Peyer's patch (tissue), 4 donors: ENCODE results near the gene SEMA5A. TPM values are rescaled to one million over a fixed set of nuclear protein-coding genes. Genes with fewer than 3 reads are reported as not detected.

Source experiments
- DNase-seq, 3 donors: peaks; one replicate each; pipeline ENCODE4 v3.0.0-alpha.2; 2017 to 2019
- H3K27ac ChIP-seq, 4 donors: fragments of 200-600 bp; sonication (generic); one replicate each; pipeline ENCODE4 v1.5.1; 2016 to 2019
- H3K27me3 ChIP-seq, 2 donors: fragments of 200-600 bp; sonication (generic); one replicate each; pipeline ENCODE4 v1.5.1; 2019
- H3K36me3 ChIP-seq, 3 donors: fragments of 200-600 bp; sonication (generic); one replicate each; pipeline ENCODE4 v1.5.1; 2016 to 2019
- H3K4me1 ChIP-seq, 4 donors: fragments of 200-600 bp; sonication (generic); one replicate each; pipeline ENCODE4 v1.5.1; 2016 to 2019
- H3K4me3 ChIP-seq, 4 donors: fragments of 200-600 bp; sonication (generic); 1 replicate in 3 of 4; 2 replicates in 1 of 4; pipeline ENCODE4 v1.5.1; 2016 to 2019; ENCODE audit warnings: mild to moderate bottlenecking in 1 of 4
- H3K9me3 ChIP-seq, 4 donors: fragments of 200-600 bp; sonication (generic); one replicate each; pipeline ENCODE4 v1.5.1; 2016 to 2019; ENCODE audit warnings: mild to moderate bottlenecking in 1 of 4
- POLR2A ChIP-seq, 2 donors: fragments of 450-650 bp; IDR thresholded peaks; one replicate each; pipeline ENCODE4 v1.5.1; 2017; ENCODE audit warnings: antibody characterized with exemption in 2 of 2, mild to moderate bottlenecking in 2 of 2, moderate library complexity in 2 of 2
- total RNA-seq, 4 donors: library from RNA; depleted of rRNA; stranded (reverse); fragments of >200 nt; gene quantifications; one replicate each; pipeline ENCODE4 v1.1.0, GENCODE V29; 2016
- TF ChIP-seq, protein P1 (sequence below), 6 experiments: fragments of 450-650 bp in 4 of 6; fragments of 200-600 bp in 2 of 6; sonication (generic) in 1 of 6; IDR thresholded peaks; one replicate each; pipeline ENCODE4 v1.5.1; 2017 to 2019; ENCODE audit warnings: antibody characterized with exemption in 6 of 6, mild to moderate bottlenecking in 3 of 6, moderate library complexity in 1 of 6

Gene SEMA5A
- total RNA-seq, 4 donors from 2014 or later, result 11.6 to 22.5 (median 18.2) TPM

DNA sequence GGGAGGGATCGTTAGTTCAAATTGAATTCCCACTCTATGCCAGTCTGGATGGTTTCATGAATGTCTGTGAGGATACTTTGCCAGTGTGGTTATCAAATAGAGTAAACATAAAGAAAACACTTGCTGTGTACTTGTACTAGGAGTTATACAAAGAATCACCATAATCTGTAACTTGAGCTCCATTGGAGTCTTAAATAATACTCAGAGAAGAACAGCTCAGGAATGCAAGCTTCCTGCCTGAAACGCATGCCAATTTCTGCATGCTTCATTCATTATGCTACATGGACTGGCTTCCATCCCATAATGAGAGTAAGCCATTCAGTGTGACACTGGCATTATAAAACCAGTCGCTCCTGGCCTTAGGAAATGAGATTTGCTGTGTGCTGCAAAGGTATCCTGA, 351.4 kb downstream of the SEMA5A start:
- no peak overlapping the region for H3K4me3 ChIP-seq
- H3K36me3 ChIP-seq, result no peaks in the 10 kb centered on the region
- no peak for DNase-seq
- no peak for TF ChIP-seq POLR2A (IDR thresholded peaks at IDR 0.05)
- no peaks in the 10 kb centered on the region for H3K4me1 ChIP-seq
- H3K27ac ChIP-seq, result no peak overlapping the region
- no peaks in the 10 kb centered on the region for H3K27me3 ChIP-seq
- no peaks in the 10 kb centered on the region for H3K9me3 ChIP-seq

GRCh38 chr5:9192266-9192665, 353.6 kb downstream of the SEMA5A start:
- TF ChIP-seq, protein P1, sequence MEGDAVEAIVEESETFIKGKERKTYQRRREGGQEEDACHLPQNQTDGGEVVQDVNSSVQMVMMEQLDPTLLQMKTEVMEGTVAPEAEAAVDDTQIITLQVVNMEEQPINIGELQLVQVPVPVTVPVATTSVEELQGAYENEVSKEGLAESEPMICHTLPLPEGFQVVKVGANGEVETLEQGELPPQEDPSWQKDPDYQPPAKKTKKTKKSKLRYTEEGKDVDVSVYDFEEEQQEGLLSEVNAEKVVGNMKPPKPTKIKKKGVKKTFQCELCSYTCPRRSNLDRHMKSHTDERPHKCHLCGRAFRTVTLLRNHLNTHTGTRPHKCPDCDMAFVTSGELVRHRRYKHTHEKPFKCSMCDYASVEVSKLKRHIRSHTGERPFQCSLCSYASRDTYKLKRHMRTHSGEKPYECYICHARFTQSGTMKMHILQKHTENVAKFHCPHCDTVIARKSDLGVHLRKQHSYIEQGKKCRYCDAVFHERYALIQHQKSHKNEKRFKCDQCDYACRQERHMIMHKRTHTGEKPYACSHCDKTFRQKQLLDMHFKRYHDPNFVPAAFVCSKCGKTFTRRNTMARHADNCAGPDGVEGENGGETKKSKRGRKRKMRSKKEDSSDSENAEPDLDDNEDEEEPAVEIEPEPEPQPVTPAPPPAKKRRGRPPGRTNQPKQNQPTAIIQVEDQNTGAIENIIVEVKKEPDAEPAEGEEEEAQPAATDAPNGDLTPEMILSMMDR (IDR thresholded peaks at IDR 0.05), result no peak
- no peak for TF ChIP-seq POLR2A (IDR thresholded peaks at IDR 0.05)
- no peak for DNase-seq
- no peaks in the 10 kb centered on the region for H3K9me3 ChIP-seq
- H3K4me1 ChIP-seq, result no peaks in the 10 kb centered on the region
- no peak overlapping the region for H3K27ac ChIP-seq
- no peaks in the 10 kb centered on the region for H3K27me3 ChIP-seq
- no peaks in the 10 kb centered on the region for H3K36me3 ChIP-seq
- no peak overlapping the region for H3K4me3 ChIP-seq

- no peak overlapping the region for H3K27ac ChIP-seq
- no peak overlapping the region for H3K4me3 ChIP-seq
- H3K4me1 ChIP-seq, result no peaks in the 10 kb centered on the region
- TF ChIP-seq POLR2A (IDR thresholded peaks at IDR 0.05), result no peak
- no peak for DNase-seq
- no peaks in the 10 kb centered on the region for H3K36me3 ChIP-seq
- no peaks in the 10 kb centered on the region for H3K9me3 ChIP-seq
- H3K27me3 ChIP-seq, result no peaks in the 10 kb centered on the region
Observed at GRCh38 chr5:9189681-9190080, 356.2 kb downstream of the SEMA5A start.

- no peaks in the 10 kb centered on the region for H3K36me3 ChIP-seq
- TF ChIP-seq POLR2A (IDR thresholded peaks at IDR 0.05), result no peak
- TF ChIP-seq, protein P1 (IDR thresholded peaks at IDR 0.05), result no peak
- H3K4me3 ChIP-seq, result no peak overlapping the region
- no peaks in the 10 kb centered on the region for H3K4me1 ChIP-seq
- no peak for DNase-seq
- no peak overlapping the region for H3K27ac ChIP-seq
- H3K27me3 ChIP-seq, result no peaks in the 10 kb centered on the region
- no peaks in the 10 kb centered on the region for H3K9me3 ChIP-seq
Observed at GRCh38 chr5:9188956-9189355, 356.9 kb downstream of the SEMA5A start.

DNA sequence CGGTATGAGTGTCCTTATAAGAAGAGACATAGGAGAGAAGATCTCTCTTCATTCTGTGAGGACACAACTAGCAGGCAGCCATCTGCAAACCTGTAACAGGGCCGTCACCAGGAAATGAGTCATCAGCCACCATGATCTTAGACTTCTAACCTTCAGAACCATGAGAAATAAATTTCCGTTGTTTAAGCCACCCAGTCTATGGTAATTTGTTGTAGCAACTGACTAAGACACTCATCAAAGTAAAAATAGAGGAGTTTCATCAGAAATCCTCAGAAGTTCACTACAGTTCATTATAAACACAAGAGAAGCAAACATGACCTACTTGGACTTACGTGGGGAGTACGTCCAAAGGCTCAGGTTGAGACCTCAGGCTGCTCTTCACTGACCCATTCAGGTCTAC, 357.7 kb downstream of the SEMA5A start:
- no peak overlapping the region for H3K4me3 ChIP-seq
- no peaks in the 10 kb centered on the region for H3K4me1 ChIP-seq
- no peaks in the 10 kb centered on the region for H3K9me3 ChIP-seq
- H3K36me3 ChIP-seq, result no peaks in the 10 kb centered on the region
- no peak for DNase-seq
- no peak overlapping the region for H3K27ac ChIP-seq
- TF ChIP-seq, protein P1 (IDR thresholded peaks at IDR 0.05), result no peak
- TF ChIP-seq POLR2A (IDR thresholded peaks at IDR 0.05), result no peak
- H3K27me3 ChIP-seq, result no peaks in the 10 kb centered on the region

GRCh38 chr5:9187614-9188013, 358.3 kb downstream of the SEMA5A start:
- no peak for DNase-seq
- H3K4me1 ChIP-seq, result no peaks in the 10 kb centered on the region
- no peak overlapping the region for H3K27ac ChIP-seq
- TF ChIP-seq POLR2A (IDR thresholded peaks at IDR 0.05), result no peak
- TF ChIP-seq, protein P1 (IDR thresholded peaks at IDR 0.05), result no peak
- no peaks in the 10 kb centered on the region for H3K27me3 ChIP-seq
- no peak overlapping the region for H3K4me3 ChIP-seq
- no peaks in the 10 kb centered on the region for H3K36me3 ChIP-seq
- H3K9me3 ChIP-seq, result no peaks in the 10 kb centered on the region

DNA sequence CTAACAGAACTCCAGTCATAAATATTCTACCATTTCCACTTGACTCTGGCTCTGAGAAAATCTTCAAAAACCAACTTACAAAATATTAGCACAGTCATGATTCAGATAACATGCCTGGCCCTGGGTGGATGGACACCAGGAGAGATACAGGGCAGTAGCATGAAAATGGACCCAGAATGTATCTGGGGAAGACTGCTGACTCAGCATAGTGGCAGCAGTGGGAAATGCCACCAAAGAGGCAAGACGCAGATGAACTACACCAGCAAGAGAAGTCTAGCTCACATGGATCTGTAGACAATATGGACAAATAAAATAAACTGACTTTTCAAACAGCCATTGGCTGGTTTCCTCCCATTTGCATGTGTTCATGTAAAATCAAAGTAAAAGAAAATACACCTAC, 359.8 kb downstream of the SEMA5A start:
- Histone ChIP-seq H3K27me3 (no peaks in the 10 kb centered on the region), H3K27ac (no peak overlapping the region), H3K9me3 (no peaks in the 10 kb centered on the region), H3K4me3 (no peak overlapping the region), H3K4me1 (no peaks in the 10 kb centered on the region), H3K36me3 (no peaks in the 10 kb centered on the region)
- TF ChIP-seq POLR2A (IDR thresholded peaks at IDR 0.05), result no peak
- TF ChIP-seq, protein P1 (IDR thresholded peaks at IDR 0.05), result no peak
- no peak for DNase-seq
